GM13977 (cell line): Measurements from ENCODE around the gene REXO5.

ENCODE experiments used
- DNase-seq: peaks from one replicate; pipeline ENCODE4 v3.0.0; 2012; ENCODE audit warnings: low spot score
- in situ Hi-C: fragments of 300-500 bp; cut with MboI; formaldehyde crosslinking; loops from one replicate; pipeline ENCODE4 v1.12.0; 2022; ENCODE audit warnings: low sequenced_read_pairs, low pct_unique_long_range_greater_than_20kb, mixed read lengths, inconsistent platforms; ENCODE audit not compliant: unreplicated experiment
- TF ChIP-seq, protein P1 (sequence below): IDR thresholded peaks from 2 replicates; pipeline ENCODE4 v1.5.1; 2012; ENCODE audit warnings: mild to moderate bottlenecking, control low read depth; ENCODE audit not compliant: insufficient read depth; ENCODE audit errors: extremely low read depth, missing control alignments

REXO5 gene

DNA sequence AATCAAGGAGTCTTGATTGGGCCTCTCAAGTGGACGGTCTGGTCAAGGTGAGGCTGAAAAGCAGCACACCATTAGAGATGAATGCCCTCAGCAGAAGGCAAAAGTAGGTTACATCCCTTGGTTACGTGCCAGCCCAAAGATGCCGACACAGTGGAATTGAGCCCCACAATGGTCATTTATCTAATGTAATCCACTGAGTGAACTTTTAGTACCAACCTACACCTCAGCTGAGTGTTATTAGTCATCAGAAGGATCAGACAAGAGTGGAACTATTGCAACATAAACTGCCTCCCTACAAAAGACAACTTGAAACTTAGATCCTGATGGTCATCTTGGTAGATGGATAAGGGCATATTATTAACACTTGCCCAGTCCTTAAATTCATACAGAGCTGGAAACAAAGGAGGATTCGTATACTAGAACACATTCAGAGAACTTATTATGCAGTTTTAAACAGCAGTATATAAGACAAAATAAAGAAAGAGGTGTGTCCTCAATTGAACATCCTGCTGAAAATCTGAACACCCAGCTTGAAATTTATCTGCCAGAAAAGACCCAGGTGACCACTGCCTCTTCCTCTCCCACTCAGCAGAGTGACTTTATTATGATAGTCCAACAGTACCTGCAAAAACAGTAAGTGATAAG, 91.0 kb downstream of the REXO5 start:
- TF ChIP-seq, protein P1, sequence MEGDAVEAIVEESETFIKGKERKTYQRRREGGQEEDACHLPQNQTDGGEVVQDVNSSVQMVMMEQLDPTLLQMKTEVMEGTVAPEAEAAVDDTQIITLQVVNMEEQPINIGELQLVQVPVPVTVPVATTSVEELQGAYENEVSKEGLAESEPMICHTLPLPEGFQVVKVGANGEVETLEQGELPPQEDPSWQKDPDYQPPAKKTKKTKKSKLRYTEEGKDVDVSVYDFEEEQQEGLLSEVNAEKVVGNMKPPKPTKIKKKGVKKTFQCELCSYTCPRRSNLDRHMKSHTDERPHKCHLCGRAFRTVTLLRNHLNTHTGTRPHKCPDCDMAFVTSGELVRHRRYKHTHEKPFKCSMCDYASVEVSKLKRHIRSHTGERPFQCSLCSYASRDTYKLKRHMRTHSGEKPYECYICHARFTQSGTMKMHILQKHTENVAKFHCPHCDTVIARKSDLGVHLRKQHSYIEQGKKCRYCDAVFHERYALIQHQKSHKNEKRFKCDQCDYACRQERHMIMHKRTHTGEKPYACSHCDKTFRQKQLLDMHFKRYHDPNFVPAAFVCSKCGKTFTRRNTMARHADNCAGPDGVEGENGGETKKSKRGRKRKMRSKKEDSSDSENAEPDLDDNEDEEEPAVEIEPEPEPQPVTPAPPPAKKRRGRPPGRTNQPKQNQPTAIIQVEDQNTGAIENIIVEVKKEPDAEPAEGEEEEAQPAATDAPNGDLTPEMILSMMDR = no peak
- in situ Hi-C loops = no loop called here
- no peak for DNase-seq

DNA sequence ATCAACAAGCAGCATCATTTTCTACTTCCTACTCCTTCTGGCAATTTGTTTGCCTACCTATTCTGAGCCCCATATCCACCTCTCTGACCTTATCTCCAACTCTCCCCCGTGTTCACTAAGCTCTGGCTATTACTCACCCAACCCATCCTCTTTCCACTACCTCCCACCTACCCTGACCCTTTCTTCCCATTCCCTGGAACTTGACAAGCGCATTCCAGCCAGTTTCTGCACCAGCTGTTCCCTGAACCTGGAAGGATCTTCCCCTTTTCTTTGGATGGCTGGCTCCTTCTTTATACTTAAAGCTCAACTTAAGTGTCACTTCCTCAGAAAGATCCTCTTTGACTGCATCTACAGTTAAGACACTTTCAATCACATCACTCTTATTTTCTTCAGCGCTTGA, 91.6 kb downstream of the REXO5 start:
- TF ChIP-seq, protein P1 = no peak
- no peak for DNase-seq
- in situ Hi-C loops = no loop called here

DNA sequence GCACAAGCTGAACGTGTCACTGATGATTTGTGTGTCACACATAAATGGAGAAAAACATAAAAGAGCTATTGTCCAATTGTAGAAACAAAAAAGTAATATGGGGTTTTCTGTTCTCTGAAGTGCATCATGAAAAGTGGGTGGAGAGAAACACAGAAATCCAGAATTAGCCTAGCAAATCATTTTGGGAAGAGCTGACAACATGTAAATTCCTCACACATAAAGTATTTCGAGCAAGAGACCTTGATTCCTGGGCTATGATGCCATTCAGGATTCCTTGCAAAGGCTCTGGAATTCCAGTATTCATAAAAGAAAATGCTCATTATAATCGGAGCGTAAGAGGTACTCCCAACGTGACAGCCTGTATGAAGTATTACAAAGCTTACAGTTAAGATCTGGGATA, 92.7 kb downstream of the REXO5 start:
- in situ Hi-C loops = no loop called here
- DNase-seq = no peak
- TF ChIP-seq, protein P1 = no peak
